Fibroblast of lung (primary cell): ENCODE results near the gene IFIH1.

ENCODE experiments used
- EZH2 ChIP-seq: IDR thresholded peaks from 2 replicates; pipeline ENCODE4 v1.5.1; 2012; ENCODE audit warnings: low read length, control low read depth, mild to moderate bottlenecking; ENCODE audit errors: missing control alignments
- TF ChIP-seq, protein P1 (sequence below), 2 donors: IDR thresholded peaks in 1 of 2; conservative IDR thresholded peaks in 1 of 2; 1 replicate in 1 of 2; 2 replicates in 1 of 2; pipeline ENCODE4 v1.5.1; 2011 to 2012; ENCODE audit warnings: low read length in 2 of 2, control low read depth in 1 of 2, inconsistent platforms in 1 of 2, low read depth in 1 of 2, mild to moderate bottlenecking in 1 of 2

DNA sequence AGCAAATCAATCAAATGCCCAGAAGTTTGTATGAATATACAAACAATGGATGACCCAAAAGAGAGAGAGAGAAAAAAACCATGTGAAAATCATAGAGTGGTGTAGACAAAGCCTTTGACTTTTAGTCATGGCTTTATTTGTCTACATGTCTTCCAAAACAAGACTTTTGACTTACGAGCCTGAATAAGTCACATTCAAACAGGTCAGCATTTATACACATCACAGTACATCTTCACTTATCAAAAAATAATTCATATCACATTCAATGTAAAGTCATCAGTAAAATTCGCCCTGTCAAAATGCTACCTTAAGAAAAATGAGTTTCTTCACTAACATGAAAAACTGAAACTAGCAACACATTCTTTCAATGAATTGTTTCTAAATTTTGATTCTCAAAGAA is 1.9 kb downstream of the IFIH1 start:
- TF ChIP-seq, protein P1, sequence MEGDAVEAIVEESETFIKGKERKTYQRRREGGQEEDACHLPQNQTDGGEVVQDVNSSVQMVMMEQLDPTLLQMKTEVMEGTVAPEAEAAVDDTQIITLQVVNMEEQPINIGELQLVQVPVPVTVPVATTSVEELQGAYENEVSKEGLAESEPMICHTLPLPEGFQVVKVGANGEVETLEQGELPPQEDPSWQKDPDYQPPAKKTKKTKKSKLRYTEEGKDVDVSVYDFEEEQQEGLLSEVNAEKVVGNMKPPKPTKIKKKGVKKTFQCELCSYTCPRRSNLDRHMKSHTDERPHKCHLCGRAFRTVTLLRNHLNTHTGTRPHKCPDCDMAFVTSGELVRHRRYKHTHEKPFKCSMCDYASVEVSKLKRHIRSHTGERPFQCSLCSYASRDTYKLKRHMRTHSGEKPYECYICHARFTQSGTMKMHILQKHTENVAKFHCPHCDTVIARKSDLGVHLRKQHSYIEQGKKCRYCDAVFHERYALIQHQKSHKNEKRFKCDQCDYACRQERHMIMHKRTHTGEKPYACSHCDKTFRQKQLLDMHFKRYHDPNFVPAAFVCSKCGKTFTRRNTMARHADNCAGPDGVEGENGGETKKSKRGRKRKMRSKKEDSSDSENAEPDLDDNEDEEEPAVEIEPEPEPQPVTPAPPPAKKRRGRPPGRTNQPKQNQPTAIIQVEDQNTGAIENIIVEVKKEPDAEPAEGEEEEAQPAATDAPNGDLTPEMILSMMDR (conservative IDR thresholded peaks at IDR 0.05 in 1 of 2, IDR thresholded peaks at IDR 0.05 in 1 of 2; ENCODE audit: low read depth in 1 of 2, low read length in 2 of 2), result no peak
- no peak for TF ChIP-seq EZH2
